Right ventricle myocardium inferior (tissue), 1 donor: ENCODE data around the gene RCCD1. TPM values are rescaled to one million over a fixed set of nuclear protein-coding genes. Genes with fewer than 3 reads are reported as not detected.
"Not testable (repeated sequence)": the region's sequence is repeated elsewhere in the genome, so short reads cannot be mapped to it uniquely, and the experiment has no call there.

Source experiments
- ATAC-seq: fragments of 200-7000 bp; cut with Tn5 transposase; one replicate; pipeline ENCODE4 v1.9.1; 2020; ENCODE audit warnings: mild to moderate bottlenecking, moderate library complexity
- DNase-seq: peaks from one replicate; pipeline ENCODE4 v3.0.0; 2021; ENCODE audit errors: missing footprints
- intact Hi-C: fragments of 100-400 bp; cut with DNase I; formaldehyde crosslinking; loops from one replicate; pipeline ENCODE4 v1.11.0; 2022
- total RNA-seq: library from RNA; stranded (reverse); fragmentation: NEBNext Ultra II Directional; extraction: Animal tissue kit (Norgen Biotek cat#: 25700); gene quantifications from one replicate; pipeline ENCODE4 v1.2.1, GENCODE V29; 2021
- donor health status: DM: no; HTN: yes; CAD: no; lungs with severe emphysema.

Gene RCCD1
- total RNA-seq, 1 donor from 2014 or later = 9.0 TPM

GRCh38 chr15:90915808-90916440, 38.8 kb upstream of the RCCD1 start:
- intact Hi-C loops = no loop called here
- ATAC-seq (peak; percentile 77), DNase-seq (peak; percentile 90)

GRCh38 chr15:90916461-90916860, 38.2 kb upstream of the RCCD1 start:
- DNase-seq (no peak), ATAC-seq (no peak)
- intact Hi-C loops = no loop called here

- intact Hi-C loops = no loop called here
- no peak for DNase-seq
- no peak for ATAC-seq
Measured at GRCh38 chr15:90917569-90917968, 37.1 kb upstream of the RCCD1 start.

DNA sequence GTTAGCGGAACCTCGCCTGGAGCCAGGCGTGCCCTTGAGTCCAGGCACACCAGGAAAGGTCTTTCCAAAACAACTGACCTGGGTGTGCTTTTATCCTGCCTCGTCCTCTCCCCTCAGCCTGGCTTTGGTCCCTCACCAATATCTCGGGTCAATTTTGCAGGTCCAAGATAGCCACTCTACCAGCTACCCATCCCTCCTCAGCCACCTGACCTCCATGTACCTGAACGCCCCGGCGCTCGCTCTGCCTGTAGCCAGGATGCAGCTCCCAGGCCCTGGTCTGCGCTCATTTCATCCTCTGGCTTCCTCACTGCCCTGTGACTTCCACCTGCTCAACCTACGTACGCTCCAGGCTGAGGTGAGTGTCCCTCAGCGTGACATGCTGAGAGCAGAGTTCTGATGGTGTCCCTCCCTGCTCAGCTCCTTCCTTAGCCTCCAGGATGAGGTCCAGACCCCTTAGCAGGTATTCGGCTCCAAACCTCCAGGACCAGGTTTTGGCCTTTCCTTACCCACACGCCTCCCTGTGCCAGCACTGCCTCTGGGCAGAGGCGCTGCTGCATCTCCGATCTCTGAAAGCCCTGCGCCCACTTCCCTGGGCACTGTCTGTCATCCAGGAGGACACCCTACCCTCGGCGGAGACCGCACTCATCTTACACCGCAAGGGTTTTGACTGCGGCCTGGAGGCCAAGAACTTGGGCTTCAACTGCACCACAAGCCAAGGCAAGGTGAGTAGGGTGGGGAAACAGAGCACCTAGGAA, 36.5 kb upstream of the RCCD1 start:
- intact Hi-C loops = no loop called here
- DNase-seq (no peak), ATAC-seq (no peak)

DNA sequence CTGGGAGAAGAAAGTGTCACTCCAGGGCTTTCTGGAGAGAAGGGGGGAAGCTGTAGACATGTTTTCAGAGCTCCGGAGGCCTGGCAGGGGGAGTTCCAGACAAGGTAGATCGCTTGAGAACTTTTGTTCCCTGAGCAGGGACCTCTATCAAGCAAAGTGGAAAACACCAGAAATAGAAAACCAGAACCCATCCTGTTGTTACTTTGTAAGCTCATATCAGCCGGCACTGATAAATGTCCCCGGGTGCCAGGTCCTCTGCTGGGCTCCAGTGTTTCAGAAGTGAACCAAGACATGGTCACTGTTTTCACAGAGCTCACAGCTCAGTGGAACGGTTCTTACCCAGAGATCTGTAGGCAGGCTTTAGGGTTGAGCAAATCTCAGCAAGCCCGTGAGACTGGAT, 35.8 kb upstream of the RCCD1 start:
- DNase-seq = no peak
- peak; percentile 33 for ATAC-seq
- intact Hi-C loops = no loop called here

DNA sequence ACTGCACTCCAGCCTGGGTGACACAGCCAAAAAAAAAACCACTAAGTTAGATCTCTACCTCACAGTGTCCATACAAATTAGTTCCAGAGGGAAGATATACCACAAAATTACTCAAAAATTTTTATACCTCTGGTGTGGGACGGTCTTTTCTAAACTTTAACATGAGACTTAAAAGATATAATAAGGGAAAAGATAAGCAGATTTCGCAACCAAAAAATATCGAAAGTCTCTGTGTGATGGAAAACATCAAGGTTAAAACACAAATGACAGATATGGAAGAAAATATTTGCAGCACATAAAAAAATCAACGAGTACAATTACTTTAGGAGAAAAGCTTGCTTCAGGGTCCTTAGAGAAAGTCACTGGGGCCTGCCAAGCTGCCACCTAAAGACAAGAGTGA, 32.8 kb upstream of the RCCD1 start:
- intact Hi-C loops = no loop called here
- DNase-seq (no peak), ATAC-seq (no peak)

DNA sequence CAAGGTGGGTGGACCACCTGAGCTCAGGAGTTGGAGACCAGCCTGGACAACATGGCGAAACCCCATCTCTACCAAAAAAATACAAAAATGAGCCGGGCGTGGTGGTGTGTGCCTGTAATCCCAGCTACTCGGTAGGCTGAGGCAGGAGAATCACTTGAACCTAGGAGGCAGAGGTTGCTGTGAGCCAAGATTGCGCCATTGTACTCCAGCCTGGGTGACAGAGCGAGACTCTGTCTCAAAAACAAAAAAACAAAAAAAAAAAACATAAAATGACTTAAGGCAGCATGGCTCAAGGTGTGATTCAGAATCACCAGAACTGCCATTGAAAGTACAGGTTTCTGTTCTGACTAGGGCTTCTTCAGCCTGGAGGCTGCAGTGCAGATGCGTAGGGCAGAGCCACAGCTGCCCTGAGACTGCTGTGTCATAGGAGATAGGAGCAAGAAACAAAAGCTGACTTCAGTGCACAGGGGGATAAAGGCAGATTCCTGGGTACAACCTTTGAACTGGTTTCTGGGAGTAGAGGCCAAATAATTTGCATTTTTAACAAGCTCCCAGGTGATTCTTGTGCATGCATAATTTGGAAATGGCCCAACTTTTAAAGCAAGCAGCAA, 31.9 kb upstream of the RCCD1 start:
- ATAC-seq, DNase-seq, intact Hi-C loops: not testable (repeated sequence)

- intact Hi-C loops = no loop called here
- DNase-seq (no peak), ATAC-seq (no peak)
Measured at GRCh38 chr15:90924375-90924774, 30.3 kb upstream of the RCCD1 start.

- ATAC-seq, intact Hi-C loops, DNase-seq: not testable (repeated sequence)
Measured at GRCh38 chr15:90926766-90927165, 27.9 kb upstream of the RCCD1 start.

GRCh38 chr15:90928106-90928505, 26.6 kb upstream of the RCCD1 start:
- DNase-seq, intact Hi-C loops, ATAC-seq: not testable (repeated sequence)

DNA sequence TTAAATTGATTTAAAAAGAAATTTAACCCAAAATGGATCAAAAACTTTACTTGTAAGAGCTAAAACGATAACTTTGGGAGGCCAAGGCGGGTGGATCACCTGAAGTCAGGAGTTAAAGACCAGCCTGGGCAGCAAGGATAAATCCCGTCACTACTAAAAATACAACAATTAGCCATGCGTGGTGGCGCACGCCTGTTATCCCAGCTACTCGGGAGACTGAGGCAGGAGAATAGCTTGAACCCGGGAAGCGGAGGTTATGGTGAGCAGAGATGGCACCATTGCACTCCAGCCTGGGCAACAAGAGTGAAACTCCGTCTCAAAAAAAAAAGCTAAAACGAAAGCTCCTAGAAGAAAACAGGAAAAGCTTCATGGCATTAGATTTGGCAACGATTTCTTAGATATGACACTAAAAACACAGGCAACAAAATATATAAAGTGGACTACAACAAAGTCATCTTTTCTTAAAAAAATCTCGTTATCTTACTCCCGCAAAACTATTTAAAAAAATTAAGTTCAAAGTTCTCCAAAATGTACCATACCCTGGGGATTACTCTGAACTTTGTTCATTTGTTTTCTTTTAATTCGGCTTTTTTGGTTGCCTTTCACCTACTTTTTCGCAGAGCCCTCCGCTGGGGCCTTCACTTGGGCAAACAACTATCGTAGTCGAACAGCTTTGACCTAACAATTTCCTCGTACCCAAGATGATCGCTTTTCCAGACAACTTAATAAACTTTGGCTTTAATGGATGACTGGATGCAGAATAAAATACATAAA, 25.3 kb upstream of the RCCD1 start:
- no peak for ATAC-seq
- intact Hi-C loops = loop anchor here (5.0 to 10.0 kb wide), 3 partner anchors 42 to 1035 kb away; partner anchors contain the start of gene AP3S2

DNA sequence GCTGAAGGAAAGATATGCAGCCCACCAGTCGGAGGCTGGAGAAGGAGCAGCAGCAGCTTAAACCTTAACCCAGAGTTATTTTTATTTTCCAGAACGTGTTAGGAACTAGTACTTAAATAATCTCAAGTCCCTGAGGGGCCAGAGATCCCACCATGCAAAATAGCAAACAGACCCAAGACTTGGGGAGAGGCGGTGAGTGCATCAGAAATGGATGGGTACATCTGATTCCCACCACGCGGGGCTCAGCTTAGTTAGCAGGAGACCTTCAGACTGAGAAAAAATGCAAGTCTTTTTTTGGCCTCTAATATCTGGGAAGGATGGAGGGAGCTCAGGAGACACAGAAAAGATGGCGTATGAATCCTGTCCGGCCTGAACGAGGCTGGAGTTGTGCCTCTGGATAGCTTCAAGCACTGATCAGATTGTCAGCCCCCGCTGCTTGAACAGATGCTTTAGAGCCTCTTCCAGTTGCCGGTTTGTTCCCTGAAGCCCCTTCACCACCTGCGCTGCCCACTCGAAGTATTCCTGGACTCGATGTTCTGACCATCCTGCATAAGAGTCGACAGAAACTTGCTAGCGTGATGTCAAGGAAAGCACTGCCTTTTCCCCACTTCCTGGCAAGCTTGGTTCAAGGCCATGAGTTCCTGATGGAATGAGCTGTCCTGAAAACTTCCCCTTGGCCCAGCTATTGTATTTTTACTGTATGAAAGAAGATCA, 23.7 kb upstream of the RCCD1 start:
- DNase-seq = no peak
- intact Hi-C loops = loop anchor here (1.0 to 10.0 kb wide), 4 partner anchors 28 to 1036 kb away; partner anchors contain the start of genes AP3S2 and MAN2A2
- ATAC-seq = no peak

More for the DNA sequence above, 25.3 kb upstream of the RCCD1 start:
- no peak for DNase-seq

DNA sequence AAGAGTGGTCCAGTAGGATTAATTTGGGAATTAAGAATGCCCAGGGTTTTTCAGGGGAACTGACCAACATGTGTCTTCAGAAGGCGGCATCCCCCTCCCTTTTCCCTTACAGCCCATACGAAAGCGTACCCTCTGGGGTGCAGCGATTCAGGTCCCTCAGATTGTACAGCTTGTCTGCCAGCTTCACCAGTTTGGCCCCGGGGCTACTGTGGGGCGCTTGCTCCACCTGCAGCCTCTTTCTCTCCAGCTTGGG, 23.2 kb upstream of the RCCD1 start:
- intact Hi-C loops = loop anchor here (1.0 to 10.0 kb wide), 4 partner anchors 28 to 1037 kb away; partner anchors contain the start of genes AP3S2 and MAN2A2
- no peak for ATAC-seq
- DNase-seq = no peak

DNA sequence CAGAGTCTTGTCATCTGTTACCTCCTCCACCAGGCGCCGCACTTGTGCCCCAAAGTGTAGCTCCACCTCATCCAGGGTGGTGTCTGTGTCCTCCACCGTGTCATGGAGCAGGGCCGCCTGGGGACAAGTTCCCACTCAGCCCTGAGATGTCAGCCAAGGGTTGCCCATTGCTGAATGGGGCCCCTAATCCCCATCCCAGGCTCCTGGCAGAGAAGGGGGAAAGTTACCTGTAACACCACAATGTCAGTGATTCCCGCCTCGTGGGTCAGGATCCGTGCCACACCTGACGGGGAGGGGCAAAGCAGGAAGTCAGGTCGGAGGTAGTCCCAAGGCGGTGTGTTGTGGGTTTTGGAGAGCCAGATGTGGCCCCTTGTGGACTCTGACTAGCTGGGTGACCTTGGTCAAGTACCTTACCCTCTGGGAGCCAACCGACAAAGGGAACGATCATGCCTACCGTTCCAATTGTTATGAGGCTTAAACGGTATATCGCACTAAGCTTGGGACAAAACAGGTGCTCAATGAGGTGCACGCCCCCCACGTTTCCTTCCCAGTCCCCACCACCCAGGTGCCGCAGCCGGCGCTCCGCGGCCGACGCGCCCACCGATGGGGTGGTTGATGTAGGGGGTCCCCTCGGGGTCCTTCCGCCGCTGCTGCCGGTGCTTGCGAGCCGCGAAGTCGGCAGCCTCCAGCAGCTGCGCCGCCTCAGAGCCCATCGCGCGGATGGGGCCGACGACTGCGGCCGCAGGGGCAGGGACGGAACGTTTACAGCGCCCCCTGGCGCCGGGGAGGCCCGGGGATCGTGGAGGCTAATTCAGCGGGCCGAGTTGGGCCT, 22.6 kb upstream of the RCCD1 start, which contains the start of gene HDDC3:
Gene HDDC3 (minus strand): TSS at position 722 of the 832 bp plus-strand sequence. CDS start 9 bp downstream, at position 713.
- ATAC-seq = peak; percentile 65
- peak; percentile 95 for DNase-seq
- intact Hi-C loops = loop anchor here (1.0 to 10.0 kb wide), 4 partner anchors 29 to 1037 kb away; partner anchors contain the start of genes AP3S2 and MAN2A2

- no peak for ATAC-seq
- DNase-seq = no peak
- intact Hi-C loops = loop anchor here (5.0 to 10.0 kb wide), 3 partner anchors 45 to 1038 kb away; partner anchors contain the start of gene AP3S2
Measured at GRCh38 chr15:90932660-90932991, 22.1 kb upstream of the RCCD1 start.

- ATAC-seq = no peak
- no peak for DNase-seq
- intact Hi-C loops = loop anchor here (5.0 to 10.0 kb wide), 3 partner anchors 46 to 1038 kb away; partner anchors contain the start of gene AP3S2
Measured at GRCh38 chr15:90933301-90933700, 21.4 kb upstream of the RCCD1 start.

DNA sequence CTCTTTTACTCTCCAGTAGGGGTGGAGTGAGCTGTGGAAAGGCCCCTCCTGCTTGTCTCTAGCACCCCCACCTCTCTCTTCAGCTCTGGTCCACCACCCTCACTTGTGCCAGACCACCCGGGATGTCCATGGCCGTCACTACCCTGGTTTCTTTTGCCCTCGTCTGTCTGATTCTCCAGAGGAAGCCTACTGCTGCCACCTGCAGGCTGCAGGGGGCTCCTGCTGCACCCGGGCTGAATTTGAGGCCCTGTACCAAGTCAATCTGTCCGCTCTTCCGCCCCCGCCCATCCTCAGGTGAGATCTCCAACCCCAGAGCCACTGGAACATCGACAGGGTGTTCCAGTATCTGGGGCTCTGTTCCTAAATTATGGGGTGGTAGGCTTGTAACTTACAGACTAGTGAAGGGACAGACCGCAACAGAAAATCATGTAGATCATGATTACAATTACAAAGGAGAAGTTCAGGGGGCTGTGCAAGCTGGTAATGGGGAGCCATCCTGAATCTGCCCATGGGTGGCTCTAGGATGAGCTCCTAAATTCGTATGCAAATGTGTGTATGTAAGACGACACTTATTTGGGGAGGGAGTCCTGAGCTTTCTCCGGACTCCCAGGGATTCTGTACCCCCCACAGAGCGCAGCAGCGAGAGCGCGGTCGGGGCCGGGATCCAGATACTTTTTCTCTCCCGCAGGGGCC, 20.3 kb upstream of the RCCD1 start:
- intact Hi-C loops = loop anchor here (2.0 to 10.0 kb wide), 4 partner anchors 47 to 1040 kb away; partner anchors contain the start of gene AP3S2
- DNase-seq = peak; percentile 91
- ATAC-seq = peak; percentile 56
